HUES48 (cell line): ENCODE measurements around the gene UFSP1.
"Not testable (repeated sequence)": the region's sequence is repeated elsewhere in the genome, so short reads cannot be mapped to it uniquely, and the experiment has no call there.

Experiments used
- H3K27ac ChIP-seq: one replicate; pipeline ENCODE4 v1.7.0; 2013; ENCODE audit warnings: low read depth, low read length, inconsistent platforms
- H3K27me3 ChIP-seq: 2 replicates; pipeline ENCODE4 v1.6.1; 2013; ENCODE audit warnings: mild to moderate bottlenecking, low read length; ENCODE audit not compliant: control insufficient read depth, insufficient read depth
- H3K36me3 ChIP-seq: 2 replicates; pipeline ENCODE4 v1.6.1; 2013; ENCODE audit warnings: low read length; ENCODE audit not compliant: control insufficient read depth, insufficient read depth
- H3K4me1 ChIP-seq: 2 replicates; pipeline ENCODE4 v1.6.1; 2013; ENCODE audit warnings: mild to moderate bottlenecking, low read length; ENCODE audit not compliant: control insufficient read depth, insufficient read depth
- H3K4me3 ChIP-seq: 2 replicates; pipeline ENCODE4 v1.5.1; 2013; ENCODE audit warnings: mild to moderate bottlenecking, low read depth, low read length
- H3K9ac ChIP-seq: 2 replicates; pipeline ENCODE4 v1.6.1; 2013; ENCODE audit warnings: mild to moderate bottlenecking, low read depth, low read length, moderate library complexity
- H3K9me3 ChIP-seq: 2 replicates; pipeline ENCODE4 v1.6.1; 2013; ENCODE audit warnings: low read length; ENCODE audit not compliant: control insufficient read depth, insufficient read depth

Gene UFSP1

GRCh38 chr7:100911484-100911883 is 22.0 kb upstream of the UFSP1 start:
- H3K4me3 ChIP-seq = no peak overlapping the region
- H3K4me1 ChIP-seq = no peaks in the 10 kb centered on the region
- no peaks in the 10 kb centered on the region for H3K36me3 ChIP-seq
- H3K27me3 ChIP-seq = no peaks in the 10 kb centered on the region
- no peak overlapping the region for H3K9ac ChIP-seq
- no peaks in the 10 kb centered on the region for H3K9me3 ChIP-seq
- no peak overlapping the region for H3K27ac ChIP-seq

GRCh38 chr7:100910443-100910842 is 20.9 kb upstream of the UFSP1 start:
- H3K4me3 ChIP-seq, H3K4me1 ChIP-seq, H3K36me3 ChIP-seq, H3K27ac ChIP-seq, H3K27me3 ChIP-seq, H3K9ac ChIP-seq, H3K9me3 ChIP-seq: not testable (repeated sequence)

GRCh38 chr7:100908512-100908911 is 19.0 kb upstream of the UFSP1 start:
- no peaks in the 10 kb centered on the region for H3K9me3 ChIP-seq
- H3K36me3 ChIP-seq = no peaks in the 10 kb centered on the region
- no peak overlapping the region for H3K4me3 ChIP-seq
- no peak overlapping the region for H3K9ac ChIP-seq
- H3K27ac ChIP-seq = no peak overlapping the region
- no peaks in the 10 kb centered on the region for H3K4me1 ChIP-seq
- H3K27me3 ChIP-seq = no peaks in the 10 kb centered on the region

- H3K4me3 ChIP-seq = no peak overlapping the region
- no peaks in the 10 kb centered on the region for H3K36me3 ChIP-seq
- H3K9ac ChIP-seq = no peak overlapping the region
- no peak overlapping the region for H3K27ac ChIP-seq
- no peaks in the 10 kb centered on the region for H3K9me3 ChIP-seq
- H3K27me3 ChIP-seq = no peaks in the 10 kb centered on the region
- H3K4me1 ChIP-seq = no peaks in the 10 kb centered on the region
Measured at GRCh38 chr7:100902638-100903037, 13.1 kb upstream of the UFSP1 start.

- H3K36me3 ChIP-seq = no peaks in the 10 kb centered on the region
- no peak overlapping the region for H3K9ac ChIP-seq
- H3K9me3 ChIP-seq = no peaks in the 10 kb centered on the region
- no peaks in the 10 kb centered on the region for H3K4me1 ChIP-seq
- H3K27ac ChIP-seq = no peak overlapping the region
- no peak overlapping the region for H3K4me3 ChIP-seq
- no peaks in the 10 kb centered on the region for H3K27me3 ChIP-seq
Measured at GRCh38 chr7:100901921-100902332, 12.4 kb upstream of the UFSP1 start.

- Histone ChIP-seq H3K9ac (no peak overlapping the region), H3K9me3 (no peaks in the 10 kb centered on the region), H3K27ac (no peak overlapping the region), H3K36me3 (no peaks in the 10 kb centered on the region), H3K4me1 (peaks cover 5% of the 10 kb centered on the region; the same call in 1 of the 2 replicates), H3K27me3 (peaks cover 8% of the 10 kb centered on the region), H3K4me3 (no peak overlapping the region)
Measured at GRCh38 chr7:100900978-100901377, 11.5 kb upstream of the UFSP1 start.

GRCh38 chr7:100899432-100899831 is 9.9 kb upstream of the UFSP1 start:
- no peaks in the 10 kb centered on the region for H3K36me3 ChIP-seq
- H3K4me1 ChIP-seq = peaks cover 6% of the 10 kb centered on the region; the same call in 1 of the 2 replicates
- no peak overlapping the region for H3K27ac ChIP-seq
- no peaks in the 10 kb centered on the region for H3K9me3 ChIP-seq
- H3K27me3 ChIP-seq = peaks cover 15% of the 10 kb centered on the region
- no peak overlapping the region for H3K4me3 ChIP-seq
- H3K9ac ChIP-seq = no peak overlapping the region

- H3K4me1 ChIP-seq = peaks cover 6% of the 10 kb centered on the region; the same call in 1 of the 2 replicates
- no peak overlapping the region for H3K4me3 ChIP-seq
- no peaks in the 10 kb centered on the region for H3K9me3 ChIP-seq
- no peak overlapping the region for H3K9ac ChIP-seq
- no peak overlapping the region for H3K27ac ChIP-seq
- H3K36me3 ChIP-seq = no peaks in the 10 kb centered on the region
- peaks cover 15% of the 10 kb centered on the region for H3K27me3 ChIP-seq
Measured at GRCh38 chr7:100897772-100898454, 8.4 kb upstream of the UFSP1 start.

- H3K9me3 ChIP-seq = no peaks in the 10 kb centered on the region
- H3K36me3 ChIP-seq = no peaks in the 10 kb centered on the region
- no peak overlapping the region for H3K9ac ChIP-seq
- no peak overlapping the region for H3K27ac ChIP-seq
- H3K4me3 ChIP-seq = peak overlapping the region; percentile 43; the same call in 1 of the 2 replicates
- peaks cover 6% of the 10 kb centered on the region; the same call in 1 of the 2 replicates for H3K4me1 ChIP-seq
- H3K27me3 ChIP-seq = peaks cover 15% of the 10 kb centered on the region
Measured at GRCh38 chr7:100896732-100897608, 7.5 kb upstream of the UFSP1 start.

- peaks cover 6% of the 10 kb centered on the region; the same call in 1 of the 2 replicates for H3K4me1 ChIP-seq
- H3K9ac ChIP-seq = no peak overlapping the region
- no peak overlapping the region for H3K27ac ChIP-seq
- H3K9me3 ChIP-seq = no peaks in the 10 kb centered on the region
- H3K4me3 ChIP-seq = peak overlapping the region; percentile 43
- no peaks in the 10 kb centered on the region for H3K36me3 ChIP-seq
- peaks cover 15% of the 10 kb centered on the region for H3K27me3 ChIP-seq
Measured at GRCh38 chr7:100895956-100896731, 6.6 kb upstream of the UFSP1 start.

GRCh38 chr7:100895701-100895955 is 6.1 kb upstream of the UFSP1 start, which contains the start of gene ACHE:
Gene ACHE, minus strand, starts transcription at chr7:100895888. Its CDS starts 1,656 bp downstream, at chr7:100894232.
- H3K9ac ChIP-seq = no peak within 1 kb of the TSS
- peak within 1 kb of the TSS; percentile 62 for H3K4me3 ChIP-seq
- H3K27me3 ChIP-seq = peaks cover 15% of the 10 kb centered on the region
- H3K4me1 ChIP-seq = peaks cover 6% of the 10 kb centered on the region; the same call in 1 of the 2 replicates
- no peak within 1 kb of the TSS for H3K27ac ChIP-seq
- no peaks in the 10 kb centered on the region for H3K36me3 ChIP-seq
- no peaks in the 10 kb centered on the region for H3K9me3 ChIP-seq
